GM12892 (cell line): ENCODE results near the gene PACSIN3.

Source experiments
- DNase-seq: peaks from one replicate; pipeline ENCODE4 v3.0.0; 2011; ENCODE audit not compliant: insufficient read length
- FAIRE-seq: peaks from 2 replicates; lab custom pipeline; 2011; peaks lifted over from hg19 to GRCh38; lab: Jason Lieb, UNC
- POLR2A ChIP-seq: IDR thresholded peaks from 2 replicates; pipeline ENCODE4 v1.6.1; 2011; ENCODE audit warnings: low read depth, low read length, control low read depth
- POLR2AphosphoS5 ChIP-seq: IDR thresholded peaks from 2 replicates; pipeline ENCODE4 v1.6.1; 2011; ENCODE audit warnings: low read depth, low read length, control low read depth
- TAF1 ChIP-seq: IDR thresholded peaks from 2 replicates; pipeline ENCODE4 v1.6.1; 2011; ENCODE audit warnings: low read depth, mild to moderate bottlenecking, control low read depth, low read length, borderline replicate concordance

Gene PACSIN3

DNA sequence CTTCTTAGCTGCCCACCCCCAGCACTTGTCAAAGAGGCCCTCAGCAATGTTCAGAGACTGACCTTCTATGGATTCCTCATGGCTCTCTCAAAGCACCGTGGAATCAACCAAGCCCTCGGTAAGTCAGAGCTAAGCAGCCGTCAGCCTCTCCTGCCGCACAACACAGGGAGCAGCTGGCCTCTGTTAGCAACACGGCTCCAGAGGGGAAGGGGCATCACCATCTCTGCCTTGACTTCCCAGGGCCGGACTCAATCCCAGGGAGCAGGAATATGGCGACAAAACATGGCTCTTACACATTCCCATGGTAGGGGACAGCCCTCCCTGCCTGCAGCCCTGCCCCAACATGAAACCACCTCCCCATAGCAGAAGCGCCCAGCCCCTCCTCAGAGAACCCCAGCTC lies 28.4 kb downstream of the PACSIN3 start:
- TF ChIP-seq TAF1 (no peak), POLR2AphosphoS5 (no peak), POLR2A (no peak)
- FAIRE-seq (no peak), DNase-seq (no peak)

DNA sequence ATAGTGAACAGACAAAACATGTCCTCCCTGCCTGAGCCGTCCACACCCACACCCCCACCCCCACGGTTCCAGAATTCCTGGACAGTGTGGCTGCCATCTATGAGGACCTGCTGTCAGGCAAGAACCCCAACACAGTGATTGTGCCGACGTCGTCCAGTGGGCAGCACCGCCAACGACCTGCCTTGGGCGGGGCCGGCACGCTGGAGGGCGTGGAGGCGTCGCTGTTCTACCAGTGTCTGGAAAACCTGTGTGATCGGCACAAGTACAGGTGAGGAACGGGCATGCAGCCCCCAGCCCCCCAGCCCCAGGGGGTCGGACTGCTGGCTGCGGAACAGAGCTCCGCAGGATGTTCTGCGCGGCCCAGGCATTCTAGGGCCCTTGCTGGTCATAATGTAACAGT lies 29.3 kb downstream of the PACSIN3 start:
- FAIRE-seq (no peak), DNase-seq (no peak)
- no peak for TF ChIP-seq POLR2A
- TF ChIP-seq TAF1 = no peak
- TF ChIP-seq POLR2AphosphoS5 = no peak

DNA sequence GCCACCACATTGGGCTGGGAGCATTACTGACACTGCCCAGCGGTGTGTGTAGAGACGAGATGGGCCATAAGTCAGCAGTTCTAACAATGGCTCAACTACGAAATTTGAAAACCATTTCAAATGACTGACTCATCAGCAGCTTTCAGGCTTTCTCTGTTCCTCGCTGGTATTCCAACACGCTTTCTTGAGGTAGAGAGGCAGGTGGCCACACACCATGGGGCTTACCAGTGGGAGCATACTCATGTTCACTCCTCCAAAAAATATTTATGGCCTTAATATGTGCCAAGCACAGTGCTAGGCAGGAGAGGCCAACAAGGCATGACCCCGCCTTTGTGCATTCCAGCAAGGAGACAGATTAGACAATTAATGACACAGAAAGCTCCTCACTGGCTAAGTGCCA lies 29.9 kb downstream of the PACSIN3 start:
- FAIRE-seq = no peak

DNA sequence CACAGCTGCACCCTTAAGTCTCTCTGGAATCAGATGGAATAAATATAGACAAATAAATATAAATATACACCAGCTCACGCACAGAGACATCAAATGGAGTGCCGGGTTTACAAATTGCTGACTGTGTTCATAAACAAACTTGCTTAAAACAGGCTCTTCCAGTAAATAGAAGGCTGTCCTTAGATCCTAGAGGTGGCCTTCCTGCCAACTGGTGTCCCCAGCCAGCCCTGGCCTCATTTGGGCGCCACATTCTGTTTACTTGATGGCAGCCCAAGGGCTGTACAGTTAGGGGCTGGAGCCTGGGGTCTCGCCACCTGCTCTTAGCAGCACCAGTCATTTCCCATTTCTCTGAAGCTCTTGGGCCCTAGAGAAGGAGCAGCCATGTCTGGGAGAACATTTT lies 30.4 kb downstream of the PACSIN3 start:
- FAIRE-seq = no peak
- DNase-seq = no peak
- TF ChIP-seq TAF1 (no peak), POLR2AphosphoS5 (no peak), POLR2A (no peak)

More for the DNA sequence above, 29.9 kb downstream of the PACSIN3 start:
- DNase-seq = no peak
- no peak for TF ChIP-seq POLR2AphosphoS5
- TF ChIP-seq TAF1 = no peak
- no peak for TF ChIP-seq POLR2A

DNA sequence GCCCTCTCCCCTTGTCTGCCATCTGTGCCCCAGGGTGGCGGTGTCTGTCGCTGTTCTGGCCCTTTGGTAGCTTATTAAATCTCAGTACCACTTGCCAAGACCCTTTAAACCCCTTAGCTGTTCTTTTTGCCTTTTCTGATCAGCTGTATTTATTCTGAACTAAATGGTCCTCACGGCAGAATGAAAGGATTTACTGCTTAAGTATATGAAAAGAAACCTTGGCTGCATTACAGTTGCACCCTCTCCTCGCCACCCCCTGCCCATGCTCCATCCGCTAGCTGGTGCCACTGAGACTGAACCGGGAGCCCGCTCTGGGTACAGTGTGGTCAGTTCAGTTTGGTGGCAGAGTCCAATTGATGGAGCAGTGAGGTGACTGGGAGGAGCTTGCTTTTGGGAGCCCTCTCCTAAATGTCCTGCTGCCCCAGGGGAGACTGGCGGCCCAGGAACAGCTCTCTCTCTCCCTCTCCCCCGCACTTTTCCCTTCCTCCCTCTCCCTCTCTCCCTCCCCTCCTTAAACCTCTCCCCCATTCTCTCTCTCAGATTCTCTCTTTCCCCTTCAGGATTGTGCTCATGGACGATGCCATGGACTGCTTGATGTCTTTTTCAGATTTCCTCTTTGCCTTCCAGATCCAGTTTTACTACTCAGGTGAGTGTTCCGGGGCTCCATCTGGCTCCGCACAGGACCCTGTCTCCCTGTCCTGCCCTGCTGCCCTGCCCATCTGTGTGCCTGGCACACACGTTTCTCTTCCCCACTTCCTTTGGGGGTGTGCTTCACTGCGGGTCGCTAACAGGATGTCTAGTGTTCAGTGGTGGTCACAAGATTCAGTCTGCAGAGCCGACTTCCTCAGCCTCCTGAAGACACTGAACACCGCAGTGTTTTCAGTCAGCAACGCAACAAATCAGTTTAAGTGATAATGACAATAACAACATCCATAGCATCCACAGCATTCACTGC lies 31.3 kb downstream of the PACSIN3 start:
- DNase-seq (no peak), FAIRE-seq (no peak)
- TF ChIP-seq POLR2AphosphoS5 (no peak), TAF1 (no peak), POLR2A (no peak)

DNA sequence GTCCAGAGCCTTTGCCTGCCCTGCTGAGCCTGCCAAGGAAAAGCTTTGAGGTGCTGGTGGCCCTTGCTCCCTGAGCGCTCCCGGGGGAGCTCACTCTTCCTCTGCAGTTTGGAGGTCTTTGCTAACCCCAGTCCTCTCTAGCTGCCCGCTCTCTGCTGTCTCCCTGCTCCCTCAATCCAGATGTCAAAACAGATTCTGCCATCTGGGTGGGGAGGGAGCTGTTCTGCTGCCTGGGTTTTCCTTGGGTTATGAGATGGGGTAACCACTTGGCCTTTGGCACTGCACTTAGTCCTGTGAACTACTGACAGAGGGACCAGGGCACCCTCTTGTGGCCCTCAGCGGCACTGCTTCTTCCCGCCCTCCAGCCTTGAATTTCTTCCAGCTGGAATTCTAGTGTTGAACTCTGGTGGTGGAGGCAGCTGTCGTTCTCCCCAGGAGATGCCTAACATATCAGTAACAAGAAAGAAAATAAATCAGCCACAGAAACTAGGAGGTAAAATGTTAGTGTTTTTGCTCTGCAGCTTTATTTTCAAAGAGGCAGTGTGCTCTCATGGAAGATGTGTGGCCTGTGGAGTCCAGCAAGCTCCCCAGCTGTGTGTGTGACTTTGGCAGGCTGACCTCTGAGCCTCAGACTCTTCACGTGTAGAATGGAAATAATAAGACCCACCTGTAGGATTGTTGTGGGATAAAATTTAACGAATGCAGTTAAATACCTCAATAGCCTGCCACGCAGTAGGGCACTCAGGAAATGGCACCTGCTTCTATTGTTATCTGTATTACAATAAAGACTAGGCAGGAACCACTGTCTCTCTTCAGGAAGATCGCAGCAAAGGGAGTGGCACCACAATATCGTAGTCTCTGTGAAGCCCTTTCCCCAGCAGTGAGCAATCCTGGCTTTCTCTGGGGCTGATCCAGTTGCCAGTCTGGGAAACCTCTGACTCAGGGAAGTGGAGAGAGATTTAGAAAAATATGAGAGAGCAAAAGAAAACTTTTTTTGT lies 33.0 kb downstream of the PACSIN3 start:
- no peak for TF ChIP-seq TAF1
- FAIRE-seq (peak; percentile 91), DNase-seq (peak; percentile 68)

DNA sequence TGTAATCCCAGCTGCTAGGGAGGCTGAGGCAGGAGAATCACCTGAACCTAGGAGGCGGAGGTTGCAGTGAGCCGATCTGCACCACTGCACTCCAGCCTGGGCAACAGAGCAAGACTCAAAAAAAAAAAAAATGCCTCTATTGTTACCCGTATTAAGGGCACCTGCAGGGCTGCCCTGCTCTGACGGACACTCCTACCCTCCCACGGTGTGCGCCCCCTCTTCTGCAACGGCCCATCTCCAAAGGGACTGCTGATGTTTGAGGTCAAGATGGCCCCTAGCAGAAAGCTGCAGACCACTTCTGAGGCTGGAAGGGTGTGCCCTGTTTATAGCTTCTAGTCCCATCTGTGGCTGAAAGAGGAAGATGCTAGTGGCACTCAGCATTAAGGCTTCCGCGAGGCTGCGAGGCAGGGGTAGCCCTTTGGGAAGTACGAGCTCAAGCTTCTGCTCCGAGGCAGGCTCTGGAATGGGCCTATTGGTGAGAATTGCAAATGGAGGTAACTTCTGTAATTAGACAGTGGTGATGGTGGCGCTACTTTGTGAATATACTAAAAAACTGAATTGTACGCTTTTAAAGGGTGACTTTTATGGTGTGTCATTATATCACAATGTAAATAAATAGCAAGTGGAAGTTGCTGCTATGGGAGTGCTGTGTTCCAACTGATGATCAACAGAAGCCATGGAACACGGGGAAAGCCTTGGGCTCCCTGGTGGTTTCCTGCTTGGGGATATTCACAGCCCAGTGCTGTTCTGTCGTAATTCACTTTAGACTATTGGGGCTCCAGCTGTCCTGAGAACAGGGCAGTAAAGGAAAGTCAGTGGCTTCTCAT lies 33.9 kb downstream of the PACSIN3 start:
- peak; percentile 89 for FAIRE-seq
- TF ChIP-seq POLR2A = no peak
- TF ChIP-seq TAF1 = no peak
- TF ChIP-seq POLR2AphosphoS5 = no peak
- no peak for DNase-seq

DNA sequence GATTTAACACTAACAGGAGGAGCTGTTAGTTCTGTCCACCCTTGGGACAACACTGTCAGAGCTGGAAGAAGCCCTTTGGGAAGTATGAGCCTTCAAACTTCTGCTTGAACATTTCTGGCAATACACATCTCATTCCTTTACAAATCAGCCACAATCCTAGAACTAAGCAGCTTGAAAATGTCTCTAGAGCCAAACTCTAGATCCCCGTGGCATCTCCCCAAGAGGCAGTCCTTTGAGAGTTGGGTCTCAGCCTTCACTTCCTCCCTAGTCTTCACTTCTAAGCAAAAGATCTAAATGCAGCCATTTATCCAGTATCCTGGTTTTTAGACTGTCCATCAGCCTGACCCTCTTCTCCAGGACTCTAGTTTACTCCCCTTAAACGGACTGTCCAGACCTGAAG lies 36.5 kb downstream of the PACSIN3 start:
- TF ChIP-seq TAF1 (no peak), POLR2AphosphoS5 (no peak), POLR2A (no peak)
- no peak for FAIRE-seq

DNA sequence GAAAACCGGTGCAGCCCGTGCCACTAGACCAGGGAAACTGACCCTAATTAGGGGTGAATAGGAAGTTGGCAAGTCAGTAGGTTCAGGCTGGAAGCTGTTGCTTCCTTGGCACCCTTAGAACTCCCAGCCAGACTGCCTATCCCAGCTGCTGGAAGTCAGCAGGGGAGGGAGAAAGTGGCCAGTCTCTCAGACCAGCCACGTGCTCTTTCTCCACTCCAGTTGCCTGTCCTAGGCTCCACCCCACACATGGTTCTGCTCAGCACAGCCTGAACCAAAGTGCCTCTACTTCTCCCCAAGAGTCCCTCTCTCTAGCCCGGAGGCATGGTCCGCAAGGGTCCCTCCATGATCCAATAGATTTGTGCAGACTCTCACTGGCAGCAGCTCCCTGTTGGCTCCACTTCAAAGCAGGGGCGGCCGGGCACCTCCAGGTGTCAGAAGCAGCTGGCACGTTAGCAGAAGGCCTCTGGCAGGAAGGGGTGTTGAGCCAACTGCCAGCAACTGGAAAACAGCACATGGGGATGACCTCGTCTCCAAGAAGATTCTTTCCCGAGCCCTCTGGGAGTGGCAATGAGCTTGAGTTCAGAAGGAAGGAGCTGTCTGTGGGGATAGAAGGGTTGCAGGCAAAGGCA lies 37.2 kb downstream of the PACSIN3 start:
- DNase-seq (no peak), FAIRE-seq (no peak)
- no peak for TF ChIP-seq TAF1

More for the DNA sequence above, 36.5 kb downstream of the PACSIN3 start:
- no peak for DNase-seq

DNA sequence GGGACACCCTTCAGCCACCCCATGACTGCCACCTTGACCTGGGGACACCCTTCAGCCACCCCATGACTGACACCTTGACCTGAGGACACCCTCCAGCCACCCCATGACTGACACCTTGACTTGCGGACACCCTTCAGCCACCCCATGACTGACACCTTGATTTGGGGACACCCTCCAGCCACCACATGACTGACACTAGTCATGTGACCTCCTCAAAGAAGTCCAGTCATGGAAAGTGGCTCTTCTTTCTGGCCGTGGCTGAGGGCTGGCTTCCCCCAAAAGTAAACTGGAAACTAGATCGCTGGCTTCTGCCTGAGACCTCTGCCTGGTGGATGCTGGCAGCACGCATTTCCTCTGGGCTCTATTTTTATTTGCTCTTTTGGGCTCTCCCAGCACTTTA lies 38.0 kb downstream of the PACSIN3 start:
- FAIRE-seq (no peak), DNase-seq (no peak)
- no peak for TF ChIP-seq TAF1
- TF ChIP-seq POLR2A = no peak
- TF ChIP-seq POLR2AphosphoS5 = no peak

DNA sequence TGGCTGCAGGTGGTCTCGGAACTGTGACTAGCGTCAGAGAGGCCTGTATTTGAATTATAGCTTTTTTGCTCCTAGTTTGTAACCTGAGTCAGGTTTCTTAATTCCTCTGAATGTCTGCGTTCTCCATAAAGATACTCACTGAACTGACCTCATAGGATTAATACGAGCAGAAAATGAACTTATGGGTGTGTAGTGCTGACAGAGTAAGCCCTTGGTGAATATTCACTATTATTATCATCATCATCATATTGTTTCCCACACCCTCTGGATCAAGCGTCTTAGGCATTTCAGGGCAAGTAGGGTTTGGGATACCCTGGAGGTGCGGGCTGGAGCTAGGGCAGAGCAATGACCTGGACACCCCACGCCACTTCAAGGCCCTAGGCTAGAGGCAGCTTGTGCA lies 38.6 kb downstream of the PACSIN3 start:
- no peak for DNase-seq
- TF ChIP-seq POLR2AphosphoS5 (no peak), TAF1 (no peak), POLR2A (no peak)
- FAIRE-seq = no peak
